ENCODE measurements around the gene NCK2. TPM values are rescaled to one million over a fixed set of nuclear protein-coding genes. Genes with fewer than 3 reads are reported as not detected.

Gene NCK2
- total and polyA plus RNA-seq, 2 of the 13 experiments (the other 11 are each of a cell fraction or from before 2014, with no cell fraction given) = 14.8 to 23.5 TPM

DNA sequence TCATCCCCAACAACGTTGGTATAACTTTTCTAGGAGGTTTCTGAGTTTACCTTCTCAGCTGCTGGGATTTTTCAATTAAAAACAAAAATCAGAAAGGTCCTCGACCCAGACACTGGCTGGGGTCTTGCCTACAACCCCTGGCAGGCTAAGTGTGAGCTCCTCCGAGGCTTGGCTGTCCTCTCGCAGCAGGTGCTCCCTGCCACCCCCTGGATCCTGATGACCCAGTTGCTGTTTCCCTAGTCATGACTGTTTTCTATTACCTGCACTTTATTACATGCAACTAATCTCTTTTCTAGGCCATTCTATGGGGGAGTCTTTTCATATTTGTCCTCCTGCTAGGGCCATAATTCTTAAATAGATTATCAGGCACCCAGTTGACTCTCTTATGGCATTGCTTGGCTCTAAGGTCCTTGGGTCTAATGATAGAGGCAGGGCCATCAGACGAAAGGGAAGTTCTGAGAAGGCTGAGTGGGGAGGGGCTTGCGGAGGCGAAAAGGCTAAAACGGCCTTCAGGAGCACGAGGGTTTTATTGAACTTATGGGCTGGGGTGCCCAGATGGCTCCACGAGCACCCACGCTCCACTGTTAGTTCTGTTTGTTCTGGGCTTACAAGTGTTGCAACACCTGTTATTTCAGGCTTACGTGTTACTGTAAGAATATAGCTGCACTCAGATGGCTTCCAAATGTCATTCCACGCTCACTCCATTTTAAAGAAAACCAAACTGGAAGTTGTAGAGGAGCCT is 166.0 kb downstream of the NCK2 start (continued):
- TF ChIP-seq ZNF672 (CRISPR knock-in tag; IDR thresholded peaks at IDR 0.05) = no peak
- TF ChIP-seq ZNF724P (CRISPR knock-in tag; IDR thresholded peaks at IDR 0.05; ENCODE audit: borderline replicate concordance) = 0 out of 2 replicates have a peak, but pooled peaks have one; percentile 36
- TF ChIP-seq NFIC (IDR thresholded peaks at IDR 0.05; ENCODE audit: low read length) = 0 out of 2 replicates have a peak, but pooled peaks have one; percentile 26
- no peak for TF ChIP-seq CHCHD3 (CRISPR knock-in tag; IDR thresholded peaks at IDR 0.05)
- TF ChIP-seq, protein P1, sequence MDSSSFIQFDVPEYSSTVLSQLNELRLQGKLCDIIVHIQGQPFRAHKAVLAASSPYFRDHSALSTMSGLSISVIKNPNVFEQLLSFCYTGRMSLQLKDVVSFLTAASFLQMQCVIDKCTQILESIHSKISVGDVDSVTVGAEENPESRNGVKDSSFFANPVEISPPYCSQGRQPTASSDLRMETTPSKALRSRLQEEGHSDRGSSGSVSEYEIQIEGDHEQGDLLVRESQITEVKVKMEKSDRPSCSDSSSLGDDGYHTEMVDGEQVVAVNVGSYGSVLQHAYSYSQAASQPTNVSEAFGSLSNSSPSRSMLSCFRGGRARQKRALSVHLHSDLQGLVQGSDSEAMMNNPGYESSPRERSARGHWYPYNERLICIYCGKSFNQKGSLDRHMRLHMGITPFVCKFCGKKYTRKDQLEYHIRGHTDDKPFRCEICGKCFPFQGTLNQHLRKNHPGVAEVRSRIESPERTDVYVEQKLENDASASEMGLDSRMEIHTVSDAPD (CRISPR knock-in tag; IDR thresholded peaks at IDR 0.05) = no peak
- no peak for TF ChIP-seq ZNF234 (CRISPR knock-in tag; conservative IDR thresholded peaks at IDR 0.05)
- no peak for TF ChIP-seq CENPT (CRISPR knock-in tag; IDR thresholded peaks at IDR 0.05; ENCODE audit: low read depth)
- TF ChIP-seq SYNCRIP (IDR thresholded peaks at IDR 0.05; ENCODE audit: insufficient read depth, low read depth, low read length) = no peak
- no peak for TF ChIP-seq ZNF207 (IDR thresholded peaks at IDR 0.05; ENCODE audit: borderline replicate concordance)
- TF ChIP-seq, protein P2, sequence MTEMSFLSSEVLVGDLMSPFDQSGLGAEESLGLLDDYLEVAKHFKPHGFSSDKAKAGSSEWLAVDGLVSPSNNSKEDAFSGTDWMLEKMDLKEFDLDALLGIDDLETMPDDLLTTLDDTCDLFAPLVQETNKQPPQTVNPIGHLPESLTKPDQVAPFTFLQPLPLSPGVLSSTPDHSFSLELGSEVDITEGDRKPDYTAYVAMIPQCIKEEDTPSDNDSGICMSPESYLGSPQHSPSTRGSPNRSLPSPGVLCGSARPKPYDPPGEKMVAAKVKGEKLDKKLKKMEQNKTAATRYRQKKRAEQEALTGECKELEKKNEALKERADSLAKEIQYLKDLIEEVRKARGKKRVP (CRISPR knock-in tag; IDR thresholded peaks at IDR 0.05) = no peak
- TF ChIP-seq NFKB2 (CRISPR knock-in tag; IDR thresholded peaks at IDR 0.05; ENCODE audit: borderline replicate concordance) = no peak
- TF ChIP-seq ZFY (CRISPR knock-in tag; IDR thresholded peaks at IDR 0.05) = 0 out of 2 replicates have a peak, but pooled peaks have one; percentile 28
- no peak for TF ChIP-seq RBM22 (optimal IDR thresholded peaks at IDR 0.05; ENCODE audit: low read length)
- TF ChIP-seq ZNF121 (CRISPR knock-in tag; IDR thresholded peaks at IDR 0.05) = no peak
- TF ChIP-seq FOSL2 (CRISPR knock-in tag; IDR thresholded peaks at IDR 0.05) = peak; percentile 75; the same call in 1 of the 2 replicates
- TF ChIP-seq, protein P3, sequence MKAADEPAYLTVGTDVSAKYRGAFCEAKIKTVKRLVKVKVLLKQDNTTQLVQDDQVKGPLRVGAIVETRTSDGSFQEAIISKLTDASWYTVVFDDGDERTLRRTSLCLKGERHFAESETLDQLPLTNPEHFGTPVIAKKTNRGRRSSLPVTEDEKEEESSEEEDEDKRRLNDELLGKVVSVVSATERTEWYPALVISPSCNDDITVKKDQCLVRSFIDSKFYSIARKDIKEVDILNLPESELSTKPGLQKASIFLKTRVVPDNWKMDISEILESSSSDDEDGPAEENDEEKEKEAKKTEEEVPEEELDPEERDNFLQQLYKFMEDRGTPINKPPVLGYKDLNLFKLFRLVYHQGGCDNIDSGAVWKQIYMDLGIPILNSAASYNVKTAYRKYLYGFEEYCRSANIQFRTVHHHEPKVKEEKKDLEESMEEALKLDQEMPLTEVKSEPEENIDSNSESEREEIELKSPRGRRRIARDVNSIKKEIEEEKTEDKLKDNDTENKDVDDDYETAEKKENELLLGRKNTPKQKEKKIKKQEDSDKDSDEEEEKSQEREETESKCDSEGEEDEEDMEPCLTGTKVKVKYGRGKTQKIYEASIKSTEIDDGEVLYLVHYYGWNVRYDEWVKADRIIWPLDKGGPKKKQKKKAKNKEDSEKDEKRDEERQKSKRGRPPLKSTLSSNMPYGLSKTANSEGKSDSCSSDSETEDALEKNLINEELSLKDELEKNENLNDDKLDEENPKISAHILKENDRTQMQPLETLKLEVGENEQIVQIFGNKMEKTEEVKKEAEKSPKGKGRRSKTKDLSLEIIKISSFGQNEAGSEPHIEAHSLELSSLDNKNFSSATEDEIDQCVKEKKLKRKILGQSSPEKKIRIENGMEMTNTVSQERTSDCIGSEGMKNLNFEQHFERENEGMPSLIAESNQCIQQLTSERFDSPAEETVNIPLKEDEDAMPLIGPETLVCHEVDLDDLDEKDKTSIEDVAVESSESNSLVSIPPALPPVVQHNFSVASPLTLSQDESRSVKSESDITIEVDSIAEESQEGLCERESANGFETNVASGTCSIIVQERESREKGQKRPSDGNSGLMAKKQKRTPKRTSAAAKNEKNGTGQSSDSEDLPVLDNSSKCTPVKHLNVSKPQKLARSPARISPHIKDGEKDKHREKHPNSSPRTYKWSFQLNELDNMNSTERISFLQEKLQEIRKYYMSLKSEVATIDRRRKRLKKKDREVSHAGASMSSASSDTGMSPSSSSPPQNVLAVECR (CRISPR knock-in tag; IDR thresholded peaks at IDR 0.05; ENCODE audit: borderline replicate concordance) = peak; percentile 36; the same call in 1 of the 2 replicates
- TF ChIP-seq, protein P4, sequence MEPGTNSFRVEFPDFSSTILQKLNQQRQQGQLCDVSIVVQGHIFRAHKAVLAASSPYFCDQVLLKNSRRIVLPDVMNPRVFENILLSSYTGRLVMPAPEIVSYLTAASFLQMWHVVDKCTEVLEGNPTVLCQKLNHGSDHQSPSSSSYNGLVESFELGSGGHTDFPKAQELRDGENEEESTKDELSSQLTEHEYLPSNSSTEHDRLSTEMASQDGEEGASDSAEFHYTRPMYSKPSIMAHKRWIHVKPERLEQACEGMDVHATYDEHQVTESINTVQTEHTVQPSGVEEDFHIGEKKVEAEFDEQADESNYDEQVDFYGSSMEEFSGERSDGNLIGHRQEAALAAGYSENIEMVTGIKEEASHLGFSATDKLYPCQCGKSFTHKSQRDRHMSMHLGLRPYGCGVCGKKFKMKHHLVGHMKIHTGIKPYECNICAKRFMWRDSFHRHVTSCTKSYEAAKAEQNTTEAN (CRISPR knock-in tag; conservative IDR thresholded peaks at IDR 0.05) = 0 out of 2 replicates have a peak, but pooled peaks have one; percentile 40
- TF ChIP-seq NR2F1 (CRISPR knock-in tag; IDR thresholded peaks at IDR 0.05) = no peak
- TF ChIP-seq, protein P5, sequence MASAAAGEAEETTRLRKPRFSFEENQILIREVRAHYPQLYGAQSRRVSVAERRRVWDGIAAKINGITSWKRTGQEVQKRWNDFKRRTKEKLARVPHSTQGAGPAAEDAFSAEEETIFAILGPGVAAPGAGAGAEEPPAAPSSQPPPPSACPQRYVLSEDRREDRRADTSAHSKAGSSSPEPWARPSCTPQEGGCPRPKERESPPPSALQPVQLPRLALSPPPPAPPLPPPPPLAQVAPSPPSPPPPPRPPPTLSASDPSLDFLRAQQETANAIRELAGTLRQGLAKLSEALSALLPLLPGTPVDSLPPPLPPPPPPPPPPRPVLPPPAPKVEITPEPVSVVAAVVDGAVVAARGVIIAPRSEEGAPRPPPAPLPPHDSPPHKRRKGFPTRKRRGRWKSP (CRISPR knock-in tag; IDR thresholded peaks at IDR 0.05) = no peak
- TF ChIP-seq BCL6 (CRISPR knock-in tag; IDR thresholded peaks at IDR 0.05) = peak; percentile 83

All from HepG2 (cell line).